HK-2 (cell line): ENCODE measurements around the gene SCGB1D1.

Experiments
- DNase-seq: peaks from one replicate; pipeline ENCODE4 v3.0.0-alpha.2; 2018; ENCODE audit not compliant: unreplicated experiment

The SCGB1D1 gene

GRCh38 chr11:62190011-62190410, at the start of gene SCGB1D1:
Gene SCGB1D1, plus strand, starts transcription at chr11:62190216. Its CDS starts 69 bp downstream, at chr11:62190285.
- no peak for DNase-seq

GRCh38 chr11:62140304-62141110, 49.5 kb upstream of the SCGB1D1 start:
- no peak for DNase-seq

- DNase-seq: no peak
These were observed 48.6 kb upstream of the SCGB1D1 start for GRCh38 chr11:62141111-62142042.

GRCh38 chr11:62142043-62142375, 48.0 kb upstream of the SCGB1D1 start:
- no peak for DNase-seq

- no peak for DNase-seq
These were observed 47.1 kb upstream of the SCGB1D1 start for GRCh38 chr11:62142921-62143320.

- DNase-seq: no peak
These were observed 46.3 kb upstream of the SCGB1D1 start for GRCh38 chr11:62143727-62144126.

GRCh38 chr11:62144641-62145255, 45.3 kb upstream of the SCGB1D1 start:
- no peak for DNase-seq

GRCh38 chr11:62145261-62145871, 44.6 kb upstream of the SCGB1D1 start:
- no peak for DNase-seq

- no peak for DNase-seq
These were observed 43.4 kb upstream of the SCGB1D1 start for GRCh38 chr11:62146476-62147200.

GRCh38 chr11:62147545-62147944, 42.5 kb upstream of the SCGB1D1 start:
- no peak for DNase-seq

- DNase-seq: no peak
These were observed 41.6 kb upstream of the SCGB1D1 start for GRCh38 chr11:62148271-62148980.

- DNase-seq: no peak
These were observed 39.8 kb upstream of the SCGB1D1 start for GRCh38 chr11:62149986-62150886.

GRCh38 chr11:62150887-62151736, 38.9 kb upstream of the SCGB1D1 start:
- DNase-seq: no peak

GRCh38 chr11:62151737-62152102, 38.3 kb upstream of the SCGB1D1 start:
- DNase-seq: no peak

- DNase-seq: no peak
These were observed 37.5 kb upstream of the SCGB1D1 start for GRCh38 chr11:62152245-62153086.

- DNase-seq: no peak
These were observed 37.0 kb upstream of the SCGB1D1 start for GRCh38 chr11:62153087-62153395.

GRCh38 chr11:62153617-62154016, 36.4 kb upstream of the SCGB1D1 start:
- no peak for DNase-seq

GRCh38 chr11:62157603-62158002, 32.4 kb upstream of the SCGB1D1 start:
- no peak for DNase-seq
